ENCODE measurements around the gene C16orf86.

- TF ChIP-seq MYC (IDR thresholded peaks at IDR 0.05; ENCODE audit: borderline replicate concordance, low read length) (no peak), ATOH8 (CRISPR knock-in tag; IDR thresholded peaks at IDR 0.05; ENCODE audit: low read depth) (no peak), POLR2AphosphoS2 (conservative IDR thresholded peaks at IDR 0.05; ENCODE audit: low read length) (no peak), CTCF (IDR thresholded peaks at IDR 0.05) (no peak), RAD21 (conservative IDR thresholded peaks at IDR 0.05 in 1 of 2, IDR thresholded peaks at IDR 0.05 in 1 of 2) (no peak), HMGXB4 (CRISPR knock-in tag; IDR thresholded peaks at IDR 0.05; ENCODE audit: borderline replicate concordance) (no peak), CBX8 (IDR thresholded peaks at IDR 0.05) (no peak)
These were observed 32.7 kb downstream of the C16orf86 start for GRCh38 chr16:67699265-67699664.

All from A549 (cell line).